ENCODE measurements around the gene CAPZB.

DNA sequence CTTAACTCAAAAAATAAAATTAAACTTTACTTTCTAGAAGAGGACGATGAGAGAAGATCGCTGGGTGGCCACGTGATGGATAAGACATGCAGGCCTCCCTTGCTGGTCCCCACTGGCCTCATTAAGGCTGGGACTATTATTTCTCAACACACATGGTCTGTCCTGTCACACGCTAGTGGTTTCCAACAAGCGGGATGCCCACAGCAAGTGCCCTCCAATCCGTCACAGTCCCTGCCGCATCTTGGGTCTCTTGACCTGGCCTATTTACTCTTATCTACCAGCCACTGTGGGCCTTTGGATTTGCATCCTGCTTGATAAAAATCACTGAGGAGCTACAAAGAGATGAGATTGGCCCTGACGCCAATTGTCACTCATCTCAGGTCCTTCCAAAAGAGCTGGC lies 30.0 kb downstream of the CAPZB start:
- no peak for TF ChIP-seq EZH2 (optimal IDR thresholded peaks at IDR 0.05; ENCODE audit: low read depth, low read length)
- no peak for TF ChIP-seq CTCF (IDR thresholded peaks at IDR 0.05; ENCODE audit: low read length)
